Stimulated activated CD8-positive, alpha-beta memory T cell treated with anti-CD3 and anti-CD28 coated beads, Interleukin-4, amount 100 ng/mL, for 48 hours (primary cell): ENCODE data around the gene GAGE10.
A peak's percentile ranks its signal among the peaks of the same experiment; 100 is the strongest.
"Not testable (repeated sequence)": the region's sequence is repeated elsewhere in the genome, so short reads cannot be mapped to it uniquely, and the experiment has no call there.

ENCODE experiments used
- DNase-seq: peaks from one replicate; pipeline ENCODE4 v3.0.0-alpha.2; 2020

The GAGE10 gene

DNA sequence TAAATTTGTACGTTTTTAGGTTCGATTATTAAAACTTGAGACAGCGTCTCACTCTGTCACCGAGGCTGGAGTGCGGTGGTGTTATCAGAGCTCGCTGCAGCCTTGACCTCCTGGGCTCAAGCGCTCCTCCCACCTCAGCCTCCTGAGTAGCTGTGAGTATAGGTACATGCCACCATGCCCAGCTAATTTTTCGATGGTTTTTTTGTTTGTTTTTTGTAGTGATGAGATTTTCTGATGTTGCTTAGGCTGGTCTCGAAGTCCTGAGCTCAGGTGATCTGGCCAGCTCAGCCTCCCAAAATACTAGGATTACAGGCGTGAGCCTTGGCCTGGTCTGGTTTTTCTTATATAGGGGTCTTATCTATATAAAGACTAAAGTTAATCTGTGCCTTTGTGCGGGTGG is 27.0 kb downstream of the GAGE10 start:
- DNase-seq, result not testable (repeated sequence)

DNA sequence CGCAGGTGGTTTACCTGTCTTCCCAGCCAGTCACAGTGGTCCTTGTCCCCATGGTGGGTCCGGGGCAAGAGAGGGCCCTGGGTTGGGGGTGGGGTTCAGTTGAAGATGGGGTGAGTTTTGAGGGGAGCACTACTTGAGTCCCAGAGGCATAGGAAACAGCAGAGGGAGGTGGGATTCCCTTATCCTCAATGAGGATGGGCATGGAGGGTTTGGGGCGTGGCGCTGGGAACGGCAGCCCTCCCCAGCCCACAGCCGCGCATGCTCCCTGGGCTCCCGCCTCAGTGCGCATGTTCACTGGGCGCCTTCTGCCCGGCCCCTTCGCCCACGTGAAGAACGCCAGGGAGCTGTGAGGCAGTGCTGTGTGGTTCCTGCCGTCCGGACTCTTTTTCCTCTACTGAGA is 27.8 kb downstream of the GAGE10 start, which contains the start of gene GAGE13:
Gene GAGE13 (plus strand): TSS at position 301 of the 400 bp plus-strand sequence. CDS start 1,156 bp downstream, outside the sequence.
- not testable (repeated sequence) for DNase-seq

DNA sequence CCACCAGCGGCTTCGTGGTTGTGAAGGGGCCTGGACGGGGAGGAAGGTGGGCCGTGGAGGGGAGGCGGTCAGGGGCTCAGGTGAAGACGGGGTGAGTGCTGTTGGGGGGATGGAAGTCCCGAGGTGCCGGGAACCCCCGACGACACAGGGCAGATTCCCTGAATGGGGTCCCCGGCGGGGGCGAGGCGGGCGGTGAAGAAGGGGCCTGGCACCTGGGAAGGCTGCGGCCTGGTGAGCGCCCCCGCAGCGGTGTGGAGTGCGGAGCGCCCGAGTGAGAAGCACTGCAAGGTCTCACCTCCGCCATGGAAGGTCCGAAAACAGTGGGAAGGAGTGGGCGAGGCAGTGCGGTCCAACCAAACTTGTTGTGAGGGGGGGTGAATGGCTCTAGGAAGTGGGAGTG is 28.4 kb downstream of the GAGE10 start:
- not testable (repeated sequence) for DNase-seq

DNA sequence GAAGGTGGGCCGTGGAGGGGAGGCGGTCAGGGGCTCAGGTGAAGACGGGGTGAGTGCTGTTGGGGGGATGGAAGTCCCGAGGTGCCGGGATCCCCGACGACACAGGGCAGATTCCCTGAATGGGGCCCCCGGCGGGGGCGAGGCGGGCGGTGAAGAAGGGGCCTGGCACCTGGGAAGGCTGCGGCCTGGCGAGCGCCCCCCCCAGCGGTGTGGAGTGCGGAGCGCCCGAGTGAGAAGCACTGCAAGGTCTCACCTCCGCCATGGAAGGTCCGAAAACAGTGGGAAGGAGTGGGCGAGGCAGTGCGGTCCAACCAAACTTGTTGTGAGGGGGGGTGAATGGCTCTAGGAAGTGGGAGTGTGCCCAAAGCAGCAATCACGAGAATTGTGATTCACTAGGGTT is 38.0 kb downstream of the GAGE10 start:
- DNase-seq, result not testable (repeated sequence)

DNA sequence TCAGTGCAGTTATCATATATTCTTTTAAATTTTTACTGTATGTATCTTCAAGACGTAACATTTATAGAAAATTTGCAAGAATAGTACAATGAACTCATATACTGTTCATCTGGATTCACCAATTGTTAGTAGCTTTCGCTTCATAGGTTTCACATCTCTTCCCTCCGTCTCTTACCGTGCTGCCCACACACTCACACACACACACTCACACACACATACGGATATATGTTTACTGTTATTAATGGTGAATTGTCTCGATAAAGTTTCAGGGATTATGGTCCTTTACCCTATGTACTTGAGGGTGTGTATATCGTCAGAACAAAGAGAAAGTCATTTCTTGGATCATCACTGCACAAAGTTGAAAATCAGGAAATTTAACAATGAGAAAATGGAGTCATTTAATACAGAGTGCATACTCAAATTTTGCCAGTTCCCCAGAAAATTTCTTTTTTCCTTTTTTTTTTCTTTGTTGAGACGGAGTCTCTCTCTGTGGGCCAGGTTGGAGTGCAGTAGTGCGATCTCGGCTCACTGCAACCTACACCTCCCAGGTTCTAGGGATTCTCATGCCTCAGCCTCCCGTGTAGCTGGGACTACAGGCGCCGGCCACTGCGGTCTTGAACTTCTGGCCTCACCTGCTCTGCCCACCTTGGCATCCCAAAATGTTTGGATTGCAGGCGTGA is 41.2 kb downstream of the GAGE10 start:
- not testable (repeated sequence) for DNase-seq

DNA sequence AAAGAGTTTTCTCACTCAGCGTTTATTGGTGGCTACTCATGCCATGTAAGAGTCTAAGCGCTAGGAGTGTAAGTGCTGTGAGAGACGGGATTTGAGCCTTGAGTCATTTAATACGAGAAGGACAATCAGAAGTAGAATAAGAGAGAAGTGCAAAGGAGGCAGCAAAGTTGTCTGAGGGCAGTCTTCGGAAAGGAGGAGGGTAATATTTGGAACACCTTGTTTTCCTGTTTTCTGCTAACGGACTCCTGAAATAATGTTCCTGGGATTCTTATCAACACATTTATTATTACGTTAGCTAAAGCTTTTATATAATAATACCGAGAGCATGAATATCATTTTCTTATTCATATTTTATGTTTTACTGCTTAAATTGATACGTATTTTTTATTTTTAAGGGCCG is 42.0 kb downstream of the GAGE10 start:
- not testable (repeated sequence) for DNase-seq

DNA sequence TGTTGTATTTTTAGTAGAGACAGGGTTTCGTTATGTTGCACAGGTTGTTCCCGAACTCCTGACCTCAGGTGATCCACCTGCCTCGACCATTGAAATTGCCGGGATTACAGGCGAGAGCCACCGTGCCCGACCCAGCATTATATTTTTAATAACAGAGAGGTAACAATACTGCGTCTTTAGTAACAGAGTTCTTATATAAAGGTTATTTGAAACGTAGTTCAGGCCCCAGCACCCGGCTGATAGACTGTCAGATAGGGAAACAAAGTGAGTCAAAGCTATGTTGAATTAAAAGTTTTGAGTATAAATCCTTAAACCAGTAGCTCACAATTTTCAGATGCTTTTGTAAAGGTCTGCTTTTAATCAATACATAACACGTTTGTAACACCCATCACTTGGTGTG is 42.7 kb downstream of the GAGE10 start:
- DNase-seq, result peak; percentile 27
